ENCODE measurements around the gene LARP4B.

- TF ChIP-seq CTCF (IDR thresholded peaks at IDR 0.05; ENCODE audit: low read depth, low read length, poor library complexity, severe bottlenecking), result no peak
- no peak for TF ChIP-seq EZH2phosphoT487 (IDR thresholded peaks at IDR 0.05; ENCODE audit: borderline replicate concordance, low read length)
These were observed 62.3 kb downstream of the LARP4B start for GRCh38 chr10:869171-869570.

Data from DOHH2 (cell line).